GM12872 (cell line): ENCODE measurements around the gene ITPKC.

Experiments
- CTCF ChIP-seq: IDR thresholded peaks from 3 replicates; pipeline ENCODE4 v1.5.1; 2011; ENCODE audit warnings: low read depth, mild to moderate bottlenecking, low read length, moderate library complexity; ENCODE audit not compliant: insufficient read depth

The ITPKC gene

GRCh38 chr19:40744554-40745401, 27.9 kb downstream of the ITPKC start:
- TF ChIP-seq CTCF = peak; percentile 48; the same call in 2 of the 3 replicates

DNA sequence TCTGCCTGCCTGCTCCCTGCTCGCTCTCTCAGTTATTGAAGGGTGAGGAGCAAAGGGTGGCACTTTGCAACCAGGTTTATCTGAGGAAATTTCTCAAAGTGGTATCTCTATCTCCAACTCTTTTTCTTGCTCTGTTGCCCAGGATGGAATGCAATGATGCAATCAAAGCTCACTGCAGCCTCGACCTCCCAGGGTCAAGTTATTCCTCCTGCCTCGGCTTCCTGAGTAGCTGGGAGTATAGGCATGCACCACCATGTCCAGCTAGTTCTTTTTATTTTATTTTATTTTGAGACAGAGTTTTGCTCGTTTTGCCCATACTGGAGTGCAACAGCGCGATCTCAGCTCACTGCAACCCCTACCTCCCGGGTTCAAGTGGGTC, 28.5 kb downstream of the ITPKC start:
- no peak for TF ChIP-seq CTCF

- TF ChIP-seq CTCF = no peak
Measured at GRCh38 chr19:40747536-40747935, 30.6 kb downstream of the ITPKC start.

DNA sequence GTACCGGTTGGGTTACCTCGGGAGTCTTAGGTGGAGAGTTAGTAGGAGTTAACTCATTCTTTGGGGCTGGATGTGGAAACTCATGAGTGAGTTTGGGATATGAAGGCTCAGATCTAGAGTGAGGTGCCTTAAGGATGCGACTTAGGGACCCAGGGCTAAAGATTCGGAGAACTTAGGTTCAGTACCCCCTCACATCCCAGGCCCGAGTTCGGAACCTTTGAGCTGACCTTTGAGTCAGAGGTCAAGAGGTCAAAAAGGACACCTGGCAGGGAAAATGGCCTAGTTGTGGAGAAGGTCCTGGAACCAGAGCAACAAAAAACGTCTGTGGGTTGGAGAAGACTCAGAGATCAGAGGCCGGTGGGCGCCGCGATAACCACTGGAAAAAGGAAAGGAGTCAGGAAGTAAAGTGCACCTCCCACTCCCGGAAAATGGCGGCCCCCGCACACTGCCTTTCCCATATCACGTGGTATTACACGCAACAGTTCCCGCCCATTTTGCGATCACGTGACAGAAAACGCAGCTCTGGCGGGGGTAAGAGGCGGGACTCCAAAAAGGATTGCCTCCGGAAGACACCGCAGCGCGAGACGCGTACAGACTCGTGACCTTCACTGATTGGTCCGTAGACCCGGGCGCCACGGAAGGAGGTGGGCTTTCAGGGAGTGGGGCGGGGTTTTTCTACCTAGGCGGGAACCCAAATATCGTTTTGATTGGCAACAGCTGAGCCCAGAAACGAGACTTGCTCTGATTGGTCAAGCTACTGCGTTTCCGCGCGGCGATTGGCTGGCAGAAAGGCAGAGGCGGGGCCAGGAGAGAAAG, 33.4 kb downstream of the ITPKC start, which contains the start of gene ACTMAP:
Gene ACTMAP (minus strand): TSS at position 420 of the 816 bp plus-strand sequence. CDS start 674 bp downstream, outside the sequence.
- no peak for TF ChIP-seq CTCF

DNA sequence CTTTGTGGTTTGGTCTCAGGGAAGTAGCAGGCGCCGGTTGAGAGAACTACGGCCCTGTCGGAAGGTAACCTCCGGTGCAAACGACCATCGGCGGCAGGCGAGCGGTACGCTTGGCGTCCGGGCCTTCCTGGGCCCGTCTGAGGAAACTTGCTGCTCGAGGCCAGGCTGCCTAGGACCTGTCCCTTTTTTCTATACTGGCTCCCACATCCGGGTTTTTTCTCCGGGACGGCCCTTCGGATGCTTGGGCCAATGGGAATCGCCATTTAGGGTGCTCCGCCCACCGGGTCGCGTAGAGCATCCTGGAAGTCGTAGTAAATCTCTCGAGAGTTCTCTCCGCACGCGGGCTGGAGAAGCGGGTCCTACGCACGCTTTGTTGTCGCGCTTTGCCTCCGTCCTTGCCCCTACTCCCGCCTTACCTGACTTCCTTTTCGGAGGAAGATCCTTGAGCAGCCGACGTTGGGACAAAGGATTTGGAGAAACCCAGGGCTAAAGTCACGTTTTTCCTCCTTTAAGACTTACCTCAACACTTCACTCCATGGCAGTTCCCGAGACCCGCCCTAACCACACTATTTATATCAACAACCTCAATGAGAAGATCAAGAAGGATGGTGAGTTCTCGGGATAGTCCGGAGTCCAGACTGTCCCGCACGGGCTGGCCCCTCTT, 34.1 kb downstream of the ITPKC start, which contains the start of gene SNRPA:
Gene SNRPA (plus strand): TSS at position 330 of the 664 bp plus-strand sequence. CDS start 206 bp downstream, at position 536.
- no peak for TF ChIP-seq CTCF

DNA sequence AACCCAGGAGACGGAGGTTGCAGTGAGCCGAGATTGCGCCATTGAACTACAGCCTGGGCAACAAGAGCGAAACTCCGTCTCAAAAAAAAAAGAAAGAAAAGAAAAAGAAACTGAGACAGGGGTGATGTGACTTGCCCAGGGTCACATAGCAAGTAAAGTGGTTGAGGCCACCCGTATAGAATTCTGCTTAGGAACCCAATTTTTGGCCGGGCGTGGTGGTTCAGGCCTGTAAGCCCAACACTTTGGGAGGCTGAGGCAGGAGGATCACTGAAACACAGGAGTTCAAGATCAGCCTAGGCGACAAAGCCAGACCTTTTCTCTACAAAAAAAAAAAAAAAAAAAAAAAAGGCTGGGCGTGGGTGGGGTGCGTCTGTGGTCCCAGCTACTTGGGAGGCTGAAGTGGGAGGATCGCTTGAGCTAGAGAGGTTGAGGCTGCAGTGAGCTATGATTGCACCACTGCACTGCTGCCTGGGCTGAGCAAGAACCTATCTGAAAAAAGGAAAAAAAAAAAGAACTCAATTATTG, 35.4 kb downstream of the ITPKC start:
- TF ChIP-seq CTCF = no peak

GRCh38 chr19:40754611-40755247, 37.8 kb downstream of the ITPKC start:
- TF ChIP-seq CTCF = no peak
